Measurements from ENCODE around the gene ZNF827. TPM values are rescaled to one million over a fixed set of nuclear protein-coding genes. Genes with fewer than 3 reads are reported as not detected.

The ZNF827 gene
- total RNA-seq, 4 donors from 2014 or later: 9.3 to 39.4 (median 20.3) TPM

DNA sequence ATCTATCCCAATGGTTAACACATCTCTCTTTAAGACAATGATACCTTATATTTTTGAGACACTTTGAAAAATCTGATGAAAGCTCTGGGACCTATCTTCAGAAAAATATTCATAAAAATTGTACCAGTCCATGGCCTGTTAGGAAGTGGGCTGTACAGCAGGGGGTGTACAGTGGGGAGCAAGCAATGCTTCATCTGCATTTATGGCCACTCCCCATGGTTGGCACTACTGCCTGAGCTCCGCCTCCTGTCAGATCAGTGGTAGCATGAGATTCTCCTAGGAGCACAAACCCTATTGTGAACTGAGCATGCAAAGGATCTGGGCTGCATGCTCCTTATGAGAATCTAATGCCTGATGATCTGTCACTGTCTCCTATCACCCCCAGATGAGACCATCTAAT lies 216.1 kb downstream of the ZNF827 start:
- TF ChIP-seq EP300 (IDR thresholded peaks at IDR 0.05) (no peak), POLR2A (IDR thresholded peaks at IDR 0.05) (no peak), POLR2AphosphoS5 (IDR thresholded peaks at IDR 0.05) (no peak)
- TF ChIP-seq, protein P1, sequence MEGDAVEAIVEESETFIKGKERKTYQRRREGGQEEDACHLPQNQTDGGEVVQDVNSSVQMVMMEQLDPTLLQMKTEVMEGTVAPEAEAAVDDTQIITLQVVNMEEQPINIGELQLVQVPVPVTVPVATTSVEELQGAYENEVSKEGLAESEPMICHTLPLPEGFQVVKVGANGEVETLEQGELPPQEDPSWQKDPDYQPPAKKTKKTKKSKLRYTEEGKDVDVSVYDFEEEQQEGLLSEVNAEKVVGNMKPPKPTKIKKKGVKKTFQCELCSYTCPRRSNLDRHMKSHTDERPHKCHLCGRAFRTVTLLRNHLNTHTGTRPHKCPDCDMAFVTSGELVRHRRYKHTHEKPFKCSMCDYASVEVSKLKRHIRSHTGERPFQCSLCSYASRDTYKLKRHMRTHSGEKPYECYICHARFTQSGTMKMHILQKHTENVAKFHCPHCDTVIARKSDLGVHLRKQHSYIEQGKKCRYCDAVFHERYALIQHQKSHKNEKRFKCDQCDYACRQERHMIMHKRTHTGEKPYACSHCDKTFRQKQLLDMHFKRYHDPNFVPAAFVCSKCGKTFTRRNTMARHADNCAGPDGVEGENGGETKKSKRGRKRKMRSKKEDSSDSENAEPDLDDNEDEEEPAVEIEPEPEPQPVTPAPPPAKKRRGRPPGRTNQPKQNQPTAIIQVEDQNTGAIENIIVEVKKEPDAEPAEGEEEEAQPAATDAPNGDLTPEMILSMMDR (IDR thresholded peaks at IDR 0.05): no peak
- Histone ChIP-seq H3K36me3 (no peaks in the 10 kb centered on the region), H3K4me1 (no peaks in the 10 kb centered on the region), H3K27ac (no peak overlapping the region), H3K9me3 (no peaks in the 10 kb centered on the region), H3K4me3 (no peak overlapping the region), H3K27me3 (no peaks in the 10 kb centered on the region)
- 100% methylated on average over 1 of the region's 1 CpG for WGBS, 2 donors (ENCODE audit: low coverage in 1 of 2)
- no peak for ATAC-seq

DNA sequence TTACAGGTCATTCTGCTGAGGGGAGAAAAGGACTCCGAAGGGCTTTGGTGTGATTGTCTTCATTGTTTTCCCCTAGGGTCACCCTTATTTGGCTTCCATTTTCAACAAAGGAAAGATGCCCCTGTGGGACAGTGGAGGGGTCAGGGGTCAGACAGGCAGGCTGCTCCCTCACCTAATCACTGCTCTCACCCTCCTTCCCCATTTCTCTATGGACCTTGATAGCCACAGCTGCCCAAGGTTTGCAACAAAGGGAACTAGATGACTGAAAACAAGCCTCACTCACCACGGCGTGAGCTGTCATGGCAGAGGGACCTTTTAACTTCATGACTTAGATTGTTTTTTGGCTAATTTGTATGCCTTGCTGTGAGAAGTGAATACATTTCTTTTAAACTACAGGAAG lies 218.0 kb downstream of the ZNF827 start:
- H3K4me1 ChIP-seq: no peaks in the 10 kb centered on the region
- H3K36me3 ChIP-seq: no peaks in the 10 kb centered on the region
- 95 to 100% methylated on average over 2 to 3 of the region's 3 CpGs for WGBS, 2 donors (ENCODE audit: low coverage in 1 of 2)
- no peaks in the 10 kb centered on the region for H3K27me3 ChIP-seq
- ATAC-seq: no peak
- H3K4me3 ChIP-seq: no peak overlapping the region
- H3K9me3 ChIP-seq: no peaks in the 10 kb centered on the region
- no peak for TF ChIP-seq POLR2AphosphoS5 (IDR thresholded peaks at IDR 0.05)
- no peak for TF ChIP-seq EP300 (IDR thresholded peaks at IDR 0.05)
- no peak for TF ChIP-seq POLR2A (IDR thresholded peaks at IDR 0.05)
- TF ChIP-seq, protein P1 (IDR thresholded peaks at IDR 0.05): no peak
- no peak overlapping the region for H3K27ac ChIP-seq

DNA sequence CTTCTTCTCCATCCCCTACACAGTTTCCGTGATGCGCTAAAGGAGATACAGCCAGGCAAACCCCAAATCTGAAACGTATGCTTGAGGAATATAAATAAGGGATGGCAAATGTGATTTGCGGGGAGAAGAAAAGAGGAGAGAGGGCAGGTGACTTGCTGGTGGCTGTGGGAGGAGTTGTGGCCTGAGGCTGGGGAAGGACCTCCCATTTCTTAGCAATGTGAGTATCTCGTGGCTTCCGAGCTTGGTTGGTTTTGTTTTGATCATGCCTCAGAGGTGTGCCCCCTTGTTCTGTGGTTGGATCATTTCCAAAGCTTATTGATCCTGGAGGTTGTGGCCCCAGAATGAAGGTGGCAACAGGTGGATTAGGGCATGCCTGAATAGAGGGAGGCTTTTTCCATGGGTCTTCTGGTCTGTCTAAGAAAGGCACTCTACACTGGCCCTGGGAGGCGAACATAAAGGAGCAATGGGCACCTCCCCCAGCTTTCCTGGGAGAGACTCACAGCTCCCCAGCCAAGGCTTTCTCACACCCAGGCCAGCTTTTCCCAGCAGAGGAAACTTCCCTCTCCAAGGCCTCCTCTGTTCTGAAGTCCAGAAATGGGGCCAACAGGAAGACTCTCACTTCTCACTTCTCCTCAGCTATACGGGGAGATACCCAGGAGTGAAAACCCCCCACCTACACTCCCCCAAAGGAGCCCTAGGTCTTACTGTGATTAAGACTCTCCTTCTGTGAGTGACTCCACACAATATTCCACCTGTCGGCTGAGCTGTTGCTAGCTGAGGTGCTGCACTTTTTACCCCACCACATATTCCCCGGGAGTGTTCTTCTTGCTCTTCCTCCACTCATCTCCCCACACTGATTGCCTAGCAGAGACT lies 218.6 kb downstream of the ZNF827 start:
- Histone ChIP-seq H3K4me3 (no peak overlapping the region), H3K4me1 (no peaks in the 10 kb centered on the region), H3K27ac (no peak overlapping the region), H3K36me3 (no peaks in the 10 kb centered on the region), H3K27me3 (no peaks in the 10 kb centered on the region), H3K9me3 (no peaks in the 10 kb centered on the region)
- TF ChIP-seq POLR2AphosphoS5 (IDR thresholded peaks at IDR 0.05) (no peak), EP300 (IDR thresholded peaks at IDR 0.05) (no peak), POLR2A (IDR thresholded peaks at IDR 0.05) (no peak)
- TF ChIP-seq, protein P1 (IDR thresholded peaks at IDR 0.05): no peak
- 68 to 91% methylated on average over 7 to 8 of the region's 10 CpGs for WGBS, 2 donors (ENCODE audit: low coverage in 1 of 2)
- ATAC-seq: no peak

DNA sequence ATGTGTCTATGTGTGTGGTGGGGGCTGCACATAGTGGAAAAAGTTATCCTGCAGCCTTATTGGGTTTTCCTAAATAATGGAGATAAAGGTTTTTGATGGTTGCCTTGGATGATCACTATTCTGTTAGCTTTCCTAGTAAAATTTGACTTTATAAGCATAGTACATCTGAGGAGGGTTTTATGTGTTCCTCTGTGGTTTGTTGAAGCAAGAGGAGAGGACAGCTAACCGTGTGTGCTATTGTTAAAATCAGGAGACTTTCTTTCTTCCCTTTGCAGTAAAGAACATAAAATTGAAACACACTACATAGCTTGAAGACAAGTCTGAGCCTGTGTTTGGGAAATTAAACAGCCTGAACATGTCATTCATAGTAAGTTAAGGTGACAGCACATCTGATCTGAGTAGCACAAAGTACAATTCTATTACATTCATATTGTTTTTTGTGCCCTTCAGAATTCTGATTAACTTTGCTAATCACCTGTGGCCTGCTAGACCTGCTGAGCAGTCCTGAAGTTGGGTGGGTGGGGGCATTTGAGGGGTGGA lies 221.9 kb downstream of the ZNF827 start:
- Histone ChIP-seq H3K36me3 (no peaks in the 10 kb centered on the region), H3K27me3 (no peaks in the 10 kb centered on the region), H3K27ac (no peak overlapping the region), H3K4me1 (no peaks in the 10 kb centered on the region), H3K9me3 (peaks cover 0 to 4% (median 0%) of the 10 kb centered on the region in 3 donors), H3K4me3 (no peak overlapping the region)
- TF ChIP-seq, protein P1 (IDR thresholded peaks at IDR 0.05): no peak
- no peak for TF ChIP-seq POLR2AphosphoS5 (IDR thresholded peaks at IDR 0.05)
- no peak for TF ChIP-seq EP300 (IDR thresholded peaks at IDR 0.05)
- no peak for TF ChIP-seq POLR2A (IDR thresholded peaks at IDR 0.05)
- ATAC-seq: no peak
- 67% methylated on average over 1 of the region's 1 CpG; no CpG with 5 or more reads in 1 of the 2 donors for WGBS, 2 donors (ENCODE audit: low coverage in 1 of 2)

Measured in gastroesophageal sphincter (tissue), 4 donors.